Osteocyte (in vitro differentiated cells): Measurements from ENCODE around the gene JAZF1. TPM values are rescaled to one million over a fixed set of nuclear protein-coding genes. Genes with fewer than 3 reads are reported as not detected.

Source experiments
- DNase-seq: peaks from one replicate; pipeline ENCODE4 v3.0.0; 2021; ENCODE audit warnings: mixed read lengths; ENCODE audit not compliant: unreplicated experiment; ENCODE audit errors: extremely low spot score
- H3K27ac Mint-ChIP-seq: one replicate; pipeline ENCODE4 v1.8.0; 2021; ENCODE audit warnings: mild to moderate bottlenecking, mixed read lengths; ENCODE audit not compliant: unreplicated experiment
- H3K27me3 Mint-ChIP-seq: one replicate; pipeline ENCODE4 v1.8.0; 2021; ENCODE audit warnings: mixed read lengths; ENCODE audit not compliant: unreplicated experiment
- H3K36me3 Mint-ChIP-seq: one replicate; pipeline ENCODE4 v1.8.0; 2021; ENCODE audit warnings: mixed read lengths; ENCODE audit not compliant: unreplicated experiment
- H3K4me1 Mint-ChIP-seq: one replicate; pipeline ENCODE4 v1.8.0; 2021; ENCODE audit warnings: mixed read lengths; ENCODE audit not compliant: unreplicated experiment
- H3K4me3 Mint-ChIP-seq: one replicate; pipeline ENCODE4 v1.8.0; 2021; ENCODE audit warnings: mild to moderate bottlenecking, moderate library complexity, mixed read lengths; ENCODE audit not compliant: unreplicated experiment
- H3K9me3 Mint-ChIP-seq: one replicate; pipeline ENCODE4 v1.8.0; 2021; ENCODE audit warnings: mixed read lengths; ENCODE audit not compliant: unreplicated experiment
- total RNA-seq: library from RNA; stranded (reverse); gene quantifications from 2 replicates; pipeline ENCODE4 v1.2.1, GENCODE V29; 2021
- TF ChIP-seq, protein P1 (sequence below): fragments of 200-600 bp; sonication (generic); IDR thresholded peaks from 2 replicates; pipeline ENCODE4 v1.5.0; 2021; ENCODE audit warnings: antibody characterized with exemption, mild to moderate bottlenecking, moderate library complexity

JAZF1 gene
- total RNA-seq, 1 donor from 2014 or later, result 19.8 TPM

GRCh38 chr7:28192786-28193585 is 12.4 kb upstream of the JAZF1 start:
- no peaks in the 10 kb centered on the region for H3K36me3 Mint-ChIP-seq
- no peak overlapping the region for H3K27ac Mint-ChIP-seq
- no peaks in the 10 kb centered on the region for H3K9me3 Mint-ChIP-seq
- H3K27me3 Mint-ChIP-seq, result peaks cover 2% of the 10 kb centered on the region
- DNase-seq, result no peak
- H3K4me1 Mint-ChIP-seq, result no peaks in the 10 kb centered on the region
- TF ChIP-seq, protein P1, sequence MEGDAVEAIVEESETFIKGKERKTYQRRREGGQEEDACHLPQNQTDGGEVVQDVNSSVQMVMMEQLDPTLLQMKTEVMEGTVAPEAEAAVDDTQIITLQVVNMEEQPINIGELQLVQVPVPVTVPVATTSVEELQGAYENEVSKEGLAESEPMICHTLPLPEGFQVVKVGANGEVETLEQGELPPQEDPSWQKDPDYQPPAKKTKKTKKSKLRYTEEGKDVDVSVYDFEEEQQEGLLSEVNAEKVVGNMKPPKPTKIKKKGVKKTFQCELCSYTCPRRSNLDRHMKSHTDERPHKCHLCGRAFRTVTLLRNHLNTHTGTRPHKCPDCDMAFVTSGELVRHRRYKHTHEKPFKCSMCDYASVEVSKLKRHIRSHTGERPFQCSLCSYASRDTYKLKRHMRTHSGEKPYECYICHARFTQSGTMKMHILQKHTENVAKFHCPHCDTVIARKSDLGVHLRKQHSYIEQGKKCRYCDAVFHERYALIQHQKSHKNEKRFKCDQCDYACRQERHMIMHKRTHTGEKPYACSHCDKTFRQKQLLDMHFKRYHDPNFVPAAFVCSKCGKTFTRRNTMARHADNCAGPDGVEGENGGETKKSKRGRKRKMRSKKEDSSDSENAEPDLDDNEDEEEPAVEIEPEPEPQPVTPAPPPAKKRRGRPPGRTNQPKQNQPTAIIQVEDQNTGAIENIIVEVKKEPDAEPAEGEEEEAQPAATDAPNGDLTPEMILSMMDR, result no peak
- H3K4me3 Mint-ChIP-seq, result no peak overlapping the region

- DNase-seq, result no peak
- TF ChIP-seq, protein P1, result no peak
- Mint-ChIP-seq H3K36me3 (no peaks in the 10 kb centered on the region), H3K27ac (no peak overlapping the region), H3K4me3 (no peak overlapping the region), H3K4me1 (no peaks in the 10 kb centered on the region), H3K9me3 (no peaks in the 10 kb centered on the region), H3K27me3 (peaks cover 2% of the 10 kb centered on the region)
Measured at GRCh38 chr7:28191751-28192150, 11.2 kb upstream of the JAZF1 start.

DNA sequence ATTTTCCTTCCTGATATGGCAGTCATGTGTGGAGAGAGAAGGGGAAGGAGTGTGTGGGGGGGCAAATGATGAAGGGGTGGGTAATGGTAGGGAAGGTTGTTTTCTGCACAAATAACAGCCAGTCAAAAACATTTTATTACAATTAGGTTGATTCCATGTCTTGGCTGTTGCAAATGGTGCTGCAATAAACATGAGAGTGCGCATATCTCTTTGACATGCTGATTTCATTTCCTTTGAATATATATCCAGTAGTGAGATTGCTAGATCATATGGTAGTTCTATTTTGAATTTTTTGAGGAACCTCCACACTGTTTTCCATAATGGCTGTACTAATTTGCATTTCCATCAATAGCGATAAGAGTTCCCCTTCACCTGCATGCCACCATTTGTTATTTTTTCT is 10.6 kb upstream of the JAZF1 start:
- H3K36me3 Mint-ChIP-seq, result no peaks in the 10 kb centered on the region
- no peaks in the 10 kb centered on the region for H3K9me3 Mint-ChIP-seq
- TF ChIP-seq, protein P1, result no peak

DNA sequence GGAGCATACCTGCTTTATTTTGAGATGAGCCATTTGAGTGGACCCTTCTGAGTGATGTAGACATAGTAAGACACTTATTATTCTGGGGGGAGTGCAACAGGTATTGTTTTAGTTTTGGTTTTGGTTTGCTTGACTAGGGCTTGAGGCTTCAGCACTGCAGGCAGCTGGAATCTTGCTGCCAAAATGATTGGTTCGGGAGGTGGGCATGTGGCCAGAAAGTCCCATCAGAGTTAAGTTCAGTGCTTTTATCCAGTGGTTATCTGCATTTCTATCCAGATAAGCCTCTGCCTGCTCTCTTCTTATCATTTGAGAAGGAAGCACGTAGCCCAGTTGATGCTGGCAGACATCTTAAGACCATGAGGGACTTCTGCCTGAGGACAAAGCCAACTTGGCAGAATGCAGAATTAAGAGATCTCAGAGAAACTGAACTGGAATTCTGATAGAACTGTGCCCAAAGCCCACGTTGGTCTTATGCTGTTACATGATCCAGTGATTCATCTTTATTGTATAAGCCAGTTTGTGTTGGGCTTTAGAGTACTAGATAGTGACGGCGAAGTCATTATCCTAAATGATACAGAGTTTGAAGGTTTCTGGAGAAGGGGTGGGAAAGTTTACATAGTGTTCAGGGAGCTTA is 9.6 kb upstream of the JAZF1 start:
- H3K27me3 Mint-ChIP-seq, result peaks cover 2% of the 10 kb centered on the region
- H3K27ac Mint-ChIP-seq, result no peak overlapping the region
- H3K36me3 Mint-ChIP-seq, result no peaks in the 10 kb centered on the region
- TF ChIP-seq, protein P1, result no peak
- no peak overlapping the region for H3K4me3 Mint-ChIP-seq
- no peak for DNase-seq
- H3K4me1 Mint-ChIP-seq, result no peaks in the 10 kb centered on the region
- no peaks in the 10 kb centered on the region for H3K9me3 Mint-ChIP-seq

More for the DNA sequence above, 10.6 kb upstream of the JAZF1 start:
- DNase-seq, result no peak
- Mint-ChIP-seq H3K4me1 (no peaks in the 10 kb centered on the region), H3K4me3 (no peak overlapping the region), H3K27me3 (peaks cover 2% of the 10 kb centered on the region), H3K27ac (no peak overlapping the region)

DNA sequence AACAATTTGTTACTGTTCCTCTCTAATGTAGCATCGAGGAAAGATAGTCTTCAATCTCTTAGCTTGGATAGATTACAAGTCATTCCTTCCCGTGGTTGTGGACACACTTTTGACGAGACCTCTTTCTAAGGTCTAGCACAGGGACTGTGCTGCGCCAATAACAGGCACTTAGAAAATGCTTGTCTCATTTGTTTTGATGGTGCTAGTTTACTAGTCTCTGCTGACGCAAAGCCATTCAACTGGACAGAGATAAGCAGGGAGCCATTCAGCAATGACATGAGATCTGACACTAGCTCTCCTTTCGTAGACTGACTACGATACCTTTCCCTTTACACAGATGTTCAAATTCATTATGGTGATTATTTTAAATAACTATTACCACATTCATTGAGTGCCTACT is 6.4 kb upstream of the JAZF1 start:
- H3K4me1 Mint-ChIP-seq, result no peaks in the 10 kb centered on the region
- no peak for DNase-seq
- TF ChIP-seq, protein P1, result no peak
- no peaks in the 10 kb centered on the region for H3K36me3 Mint-ChIP-seq
- peaks cover 2% of the 10 kb centered on the region for H3K27me3 Mint-ChIP-seq
- no peaks in the 10 kb centered on the region for H3K9me3 Mint-ChIP-seq
- no peak overlapping the region for H3K27ac Mint-ChIP-seq
- no peak overlapping the region for H3K4me3 Mint-ChIP-seq
